ENCODE results near the gene CHRNE.

Gene CHRNE

DNA sequence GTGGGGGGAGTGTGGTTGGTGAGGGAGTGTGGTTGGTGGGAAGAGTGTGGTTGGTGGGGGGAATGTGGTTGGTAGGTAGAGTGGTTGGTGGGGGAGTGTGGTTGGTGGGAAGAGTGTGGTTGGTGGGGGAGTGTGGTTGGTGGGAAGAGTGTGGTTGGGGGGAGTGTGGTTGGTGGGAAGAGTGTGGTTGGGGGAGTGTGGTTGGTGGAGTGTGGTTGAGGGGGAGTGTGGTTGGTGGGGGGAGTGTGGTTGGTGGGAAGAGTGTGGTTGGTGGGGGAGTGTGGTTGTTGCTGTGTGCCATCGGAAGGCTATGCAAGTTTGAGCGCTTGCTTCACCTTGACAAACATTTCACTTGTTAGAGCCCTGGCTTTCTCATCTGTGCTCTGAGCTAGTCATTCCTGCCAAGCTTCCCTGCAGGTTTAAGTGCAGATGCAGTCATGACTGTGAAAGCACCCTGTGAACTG, 49.7 kb downstream of the CHRNE start:
- Histone ChIP-seq H3K36me3 (peaks cover 0 to 39% (median 13%) of the 10 kb centered on the region in 11 experiments; a peak in 14 of 22 replicates), H3K4me1 (peaks cover 6 to 16% (median 9%) of the 10 kb centered on the region in 10 experiments; a peak in 17 of 20 replicates), H3K9me3 (replicated peaks in 1 of 11) (peaks cover 0 to 7% (median 0%) of the 10 kb centered on the region in 11 experiments; a peak in 4 of 22 replicates), H3K9ac (no peak overlapping the region), H3K27ac (no peak overlapping the region), H3K27me3 (0 out of 22 replicates have a peak, but pooled peaks cover 0 to 5% (median 0%) of the 10 kb centered on the region in 11 experiments), H3K4me2 (no peak overlapping the region), H3K4me3 (no peak overlapping the region), H4K20me1 (peaks cover 76 to 92% (median 83%) of the 10 kb centered on the region in 11 experiments; a peak in 21 of 22 replicates)
- TF ChIP-seq Cebpa-rat (IDR thresholded peaks at IDR 0.05), result no peak

DNA sequence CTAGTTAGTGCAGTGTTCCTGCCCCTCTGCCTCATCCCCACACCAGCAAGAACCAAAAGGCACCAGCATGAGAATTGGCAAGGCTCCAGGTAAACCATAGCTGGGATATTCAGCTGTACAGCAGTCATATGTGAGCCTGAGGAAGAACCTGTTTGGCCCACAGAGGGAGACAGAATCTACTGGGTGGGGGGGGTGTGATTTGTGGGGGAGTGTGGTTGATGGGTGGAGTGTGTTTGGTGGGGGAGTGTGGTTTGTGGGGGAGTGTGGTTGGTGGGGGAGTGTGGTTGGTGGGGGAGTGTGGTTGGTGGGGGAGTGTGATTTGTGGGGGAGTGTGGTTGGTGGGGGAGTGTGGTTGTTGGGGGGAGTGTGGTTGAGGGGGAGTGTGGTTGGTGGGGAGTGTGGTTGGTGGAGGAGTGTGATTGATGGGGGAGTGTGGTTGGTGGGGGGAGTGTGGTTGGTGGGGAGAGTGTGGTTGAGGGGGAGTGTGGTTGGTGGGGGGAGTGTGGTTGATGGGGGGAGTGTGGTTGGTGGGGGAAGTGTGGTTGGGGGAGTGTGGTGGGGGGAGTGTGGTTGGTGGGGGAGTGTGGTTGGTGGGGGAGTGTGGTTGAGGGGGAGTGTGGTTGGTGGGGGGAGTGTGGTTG, 50.2 kb downstream of the CHRNE start:
- Histone ChIP-seq H4K20me1 (peaks cover 76 to 92% (median 83%) of the 10 kb centered on the region in 11 experiments; a peak in 21 of 22 replicates), H3K4me1 (peaks cover under 1 to 11% (median 3%) of the 10 kb centered on the region in 10 experiments; a peak in 17 of 20 replicates), H3K36me3 (peaks cover 0 to 39% (median 13%) of the 10 kb centered on the region in 11 experiments; a peak in 14 of 22 replicates)

DNA sequence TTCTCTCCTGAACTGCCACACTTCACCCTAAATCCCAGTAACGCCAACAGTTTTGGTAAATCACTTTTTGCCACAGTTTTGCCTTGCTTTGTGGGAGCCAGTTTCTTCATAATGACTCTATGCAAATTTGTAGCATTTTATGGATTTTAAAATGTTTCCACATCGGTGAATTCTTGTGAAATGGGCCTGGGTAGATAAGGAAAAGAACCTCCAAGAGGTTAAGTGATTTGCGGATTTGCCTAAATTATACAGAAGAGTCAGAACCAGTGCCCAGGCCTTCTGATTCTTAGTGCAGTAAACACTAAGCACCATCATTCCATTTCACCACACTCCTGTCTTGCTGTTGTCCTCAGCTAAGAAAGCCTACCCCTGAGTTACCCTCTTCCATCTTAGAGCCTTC, 51.8 kb downstream of the CHRNE start:
- no peak overlapping the region for H3K27ac ChIP-seq

More for the DNA sequence above, 50.2 kb downstream of the CHRNE start:
- Histone ChIP-seq H3K27ac (no peak overlapping the region), H3K4me3 (no peak overlapping the region), H3K9ac (no peak overlapping the region), H3K9me3 (replicated peaks in 1 of 11) (peaks cover 0 to 7% (median 0%) of the 10 kb centered on the region in 11 experiments; a peak in 4 of 22 replicates), H3K4me2 (no peak overlapping the region), H3K27me3 (0 out of 22 replicates have a peak, but pooled peaks cover 0 to 5% (median 0%) of the 10 kb centered on the region in 11 experiments)
- TF ChIP-seq Cebpa-rat (IDR thresholded peaks at IDR 0.05), result no peak

DNA sequence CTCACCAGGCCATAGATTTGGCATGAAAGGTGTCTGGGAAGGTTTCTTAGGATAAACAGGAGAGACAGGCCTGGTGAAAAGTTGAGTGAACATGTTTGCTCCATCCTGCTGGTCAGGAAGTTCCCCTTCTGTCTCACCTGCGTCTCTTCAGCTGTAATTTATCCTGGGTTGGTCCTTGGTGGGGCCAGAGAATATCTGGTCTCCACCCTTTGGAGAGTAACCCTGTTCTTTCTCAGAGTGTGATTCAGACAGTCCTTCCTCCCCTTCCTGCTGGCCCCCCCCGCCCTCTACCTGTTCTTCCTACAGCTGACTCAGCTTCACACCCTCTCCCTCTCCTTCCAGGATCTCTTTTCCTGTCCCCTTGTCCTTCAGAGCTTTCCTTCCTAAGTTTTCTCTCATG, 52.7 kb downstream of the CHRNE start:
- Histone ChIP-seq H3K9ac (no peak overlapping the region), H4K20me1 (peaks cover 81 to 94% (median 86%) of the 10 kb centered on the region in 11 experiments), H3K4me2 (no peak overlapping the region), H3K27me3 (0 out of 22 replicates have a peak, but pooled peaks cover 0 to 5% (median 0%) of the 10 kb centered on the region in 11 experiments), H3K27ac (no peak overlapping the region), H3K9me3 (replicated peaks in 1 of 11) (peaks cover 0 to 7% (median 0%) of the 10 kb centered on the region in 11 experiments; a peak in 4 of 22 replicates), H3K36me3 (peaks cover 0 to 39% (median 13%) of the 10 kb centered on the region in 11 experiments; a peak in 12 of 22 replicates), H3K4me1 (peaks cover 0 to 10% (median 3%) of the 10 kb centered on the region in 10 experiments; a peak in 8 of 20 replicates), H3K4me3 (no peak overlapping the region)
- TF ChIP-seq Cebpa-rat (IDR thresholded peaks at IDR 0.05), result no peak

More for the DNA sequence above, 51.8 kb downstream of the CHRNE start:
- H3K4me3 ChIP-seq, result no peak overlapping the region
- H3K4me2 ChIP-seq, result no peak overlapping the region
- 0 out of 22 replicates have a peak, but pooled peaks cover 0 to 5% (median 0%) of the 10 kb centered on the region in 11 experiments for H3K27me3 ChIP-seq
- TF ChIP-seq Cebpa-rat (IDR thresholded peaks at IDR 0.05), result no peak
- H3K9me3 ChIP-seq (replicated peaks in 1 of 11), result peaks cover 0 to 7% (median 0%) of the 10 kb centered on the region in 11 experiments; a peak in 4 of 22 replicates
- H3K9ac ChIP-seq, result no peak overlapping the region
- H4K20me1 ChIP-seq, result peaks cover 76 to 92% (median 83%) of the 10 kb centered on the region in 11 experiments
- H3K36me3 ChIP-seq, result peaks cover 0 to 39% (median 13%) of the 10 kb centered on the region in 11 experiments; a peak in 14 of 22 replicates
- peaks cover 0 to 2% (median 0%) of the 10 kb centered on the region in 10 experiments; a peak in 2 of 20 replicates for H3K4me1 ChIP-seq

DNA sequence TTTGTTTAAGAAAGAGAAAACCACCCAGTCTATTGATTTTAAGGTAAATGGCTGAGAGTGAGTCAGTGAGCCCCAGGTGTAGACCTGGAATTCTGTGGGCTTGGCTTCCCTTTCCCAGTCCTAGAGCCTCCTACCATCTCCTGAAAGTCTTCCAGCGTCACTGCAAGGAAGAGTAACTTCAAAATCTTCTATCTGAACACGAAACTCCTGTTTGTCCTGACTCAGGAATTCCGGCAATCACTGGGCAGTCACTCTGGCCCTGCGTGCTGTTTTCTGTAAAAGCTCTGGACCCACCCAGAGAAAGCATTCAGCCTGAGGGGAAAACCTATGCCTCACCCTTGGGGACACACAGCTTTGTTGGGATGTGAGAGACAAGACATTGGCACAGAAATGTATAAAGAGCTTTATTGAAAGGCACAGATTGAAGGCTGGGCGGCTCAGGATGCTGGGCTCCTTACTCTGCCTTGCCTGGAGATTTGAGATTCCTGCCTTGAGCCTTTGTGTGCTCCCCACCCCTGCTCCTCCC, 53.8 kb downstream of the CHRNE start:
- no peak overlapping the region for H3K9ac ChIP-seq
- no peak overlapping the region for H3K27ac ChIP-seq

More for the DNA sequence above, 53.8 kb downstream of the CHRNE start:
- Histone ChIP-seq H3K9me3 (replicated peaks in 1 of 11) (peaks cover 0 to 7% (median 0%) of the 10 kb centered on the region in 11 experiments; a peak in 4 of 22 replicates), H3K4me1 (peaks cover 0 to 22% (median 7%) of the 10 kb centered on the region in 10 experiments; a peak in 10 of 20 replicates), H3K36me3 (peaks cover 0 to 34% (median 10%) of the 10 kb centered on the region in 11 experiments; a peak in 12 of 22 replicates), H4K20me1 (peaks cover 84 to 94% (median 90%) of the 10 kb centered on the region in 11 experiments), H3K4me2 (no peak overlapping the region), H3K4me3 (no peak overlapping the region), H3K27me3 (0 out of 22 replicates have a peak, but pooled peaks cover 0 to 5% (median 0%) of the 10 kb centered on the region in 11 experiments)
- TF ChIP-seq Cebpa-rat (IDR thresholded peaks at IDR 0.05), result no peak

All from BLaER1 treated with 17β-estradiol and CSF1 and Interleukin-3, amounts not matched to agents 10 nM and 100 nM (cell line).